CD1c-positive myeloid dendritic cell (primary cell): ENCODE data around the gene ADAM29.
"Not testable (repeated sequence)": the region's sequence is repeated elsewhere in the genome, so short reads cannot be mapped to it uniquely, and the experiment has no call there.

Source experiments
- DNase-seq: peaks from one replicate; pipeline ENCODE4 v3.0.0-alpha.2; 2016; ENCODE audit errors: extremely low spot score

Gene ADAM29

DNA sequence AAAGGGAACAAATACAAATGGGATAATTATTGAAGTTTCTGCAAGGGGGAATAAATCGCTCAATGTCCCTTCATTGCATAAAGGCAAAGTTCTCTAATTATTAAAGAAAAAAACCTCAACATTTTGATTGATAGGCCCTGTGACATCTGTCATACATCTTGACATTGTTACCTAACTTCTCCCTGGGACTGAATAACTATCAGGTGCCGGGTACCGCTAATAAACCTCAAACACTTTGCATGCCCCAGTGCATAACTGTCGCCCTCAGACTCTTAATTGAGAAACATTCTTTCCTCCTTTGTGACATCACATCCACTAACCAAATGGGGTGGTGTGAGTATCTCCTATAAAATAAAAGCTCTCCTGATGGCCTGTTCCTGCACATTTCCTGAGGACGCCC, at the start of gene ADAM29:
ADAM29 (plus strand) TSS at position 301 of the 400 bp plus-strand sequence. CDS start 57,168 bp downstream, outside the sequence.
- DNase-seq: no peak

DNA sequence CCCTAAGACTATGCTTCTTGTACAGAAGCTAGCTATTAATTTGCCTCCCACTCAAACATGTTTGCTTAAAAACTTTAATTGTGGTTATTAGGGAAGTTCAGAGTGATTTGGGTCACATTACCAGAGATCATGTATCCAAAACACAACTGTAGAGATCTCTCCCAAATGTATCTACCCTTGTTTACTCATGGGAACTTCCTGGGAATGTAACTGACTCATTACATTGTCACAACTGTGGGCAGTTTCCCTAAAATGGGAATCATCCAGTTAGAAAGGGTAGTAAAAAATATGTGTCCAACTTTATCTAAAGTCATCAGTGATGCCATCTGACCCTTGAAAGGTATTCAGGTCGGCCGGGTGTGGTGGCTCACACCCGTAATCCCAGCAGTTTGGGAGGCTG, 48.8 kb upstream of the ADAM29 start:
- no peak for DNase-seq

DNA sequence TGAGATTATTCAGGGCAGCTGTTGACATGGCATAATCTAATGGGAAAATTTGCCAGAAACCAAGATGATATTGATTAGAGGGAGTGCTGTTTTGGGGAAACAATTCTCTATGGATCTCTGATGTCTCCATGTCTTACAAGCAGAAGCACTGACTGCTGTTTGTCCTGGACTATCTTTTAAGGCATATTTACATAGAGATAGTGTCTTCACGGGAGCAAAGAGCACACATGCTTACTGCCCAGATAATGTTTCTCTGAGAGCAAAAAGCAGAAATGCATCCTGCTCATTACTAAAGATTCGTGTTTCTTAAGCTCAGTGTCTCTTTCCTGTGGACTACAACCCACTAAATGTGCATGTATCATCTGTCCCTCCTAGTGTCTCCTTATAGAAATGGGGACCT, 47.8 kb upstream of the ADAM29 start:
- no peak for DNase-seq

DNA sequence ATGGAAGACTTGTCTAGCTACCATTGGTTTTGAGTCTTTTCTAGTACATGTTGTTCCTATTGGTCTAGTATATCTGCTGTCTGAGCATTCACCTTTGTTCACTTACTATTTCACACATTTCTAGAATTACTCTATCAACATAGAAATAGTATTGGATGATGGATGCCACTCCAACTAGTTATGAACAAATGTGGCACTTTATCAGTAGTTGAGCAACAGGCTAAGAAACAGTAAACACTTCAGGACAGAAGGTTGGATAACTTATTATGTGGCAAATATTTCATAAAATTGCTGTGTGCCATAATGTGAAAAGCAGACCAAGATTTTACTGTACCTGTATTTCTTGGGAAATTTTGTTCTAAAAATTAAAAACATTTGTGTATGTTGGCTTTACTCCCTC, 46.8 kb upstream of the ADAM29 start:
- DNase-seq: no peak

DNA sequence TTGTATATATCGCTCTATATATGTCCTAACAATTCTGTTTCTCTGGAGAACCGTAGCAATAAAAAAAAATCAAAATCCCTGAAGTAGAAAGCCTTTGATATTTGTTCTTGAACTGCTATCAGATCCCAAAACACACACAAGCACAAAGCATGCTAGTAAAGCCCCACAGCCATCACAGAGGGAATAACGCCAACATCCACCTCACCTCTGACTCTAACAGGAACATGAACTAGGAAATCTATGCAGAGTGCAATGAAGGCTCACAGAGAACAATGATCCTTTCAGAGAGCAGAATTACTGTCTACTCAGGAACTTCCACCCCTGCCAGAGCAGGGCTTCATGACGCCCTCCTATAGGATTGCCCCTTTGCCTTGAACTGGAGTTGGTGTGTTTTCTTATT, 45.0 kb upstream of the ADAM29 start:
- DNase-seq: not testable (repeated sequence)

DNA sequence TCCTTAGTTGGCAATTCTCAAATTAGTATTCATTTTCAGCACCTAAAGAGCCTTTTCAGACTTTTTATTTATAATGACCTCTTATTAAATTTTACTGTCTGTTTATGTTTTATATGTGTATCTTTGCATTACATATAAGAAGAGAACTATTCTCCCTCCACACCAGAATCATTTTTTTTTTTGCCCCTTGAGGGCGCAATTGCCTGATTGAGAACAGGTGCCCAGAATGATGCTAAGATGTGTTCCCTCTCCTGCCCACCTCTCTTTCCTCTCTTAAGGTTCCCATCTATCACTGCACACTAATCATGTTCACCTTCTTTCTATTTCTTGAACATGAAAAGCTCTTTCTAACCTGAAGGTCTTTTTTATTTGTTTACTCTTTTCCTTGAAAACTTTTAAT, 44.2 kb upstream of the ADAM29 start:
- DNase-seq: no peak

DNA sequence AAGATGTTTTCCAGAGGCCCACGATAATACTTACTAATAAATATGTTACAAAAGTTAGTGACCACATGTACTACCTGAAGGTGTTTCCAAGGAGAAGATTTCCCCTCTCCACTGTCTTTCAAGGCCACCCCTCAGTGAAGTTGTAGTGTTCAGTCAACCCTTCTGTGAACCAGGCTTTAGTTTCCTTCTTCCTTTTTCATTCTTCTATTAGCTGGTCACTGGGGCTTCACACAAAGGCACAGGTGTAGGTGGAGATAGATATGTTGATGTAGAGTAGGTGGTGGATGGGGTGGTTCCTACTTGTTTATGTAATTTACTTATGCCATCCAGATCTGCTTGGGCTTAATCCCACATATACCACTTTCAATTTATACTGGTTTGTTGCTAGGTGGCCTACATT, 43.3 kb upstream of the ADAM29 start:
- no peak for DNase-seq

DNA sequence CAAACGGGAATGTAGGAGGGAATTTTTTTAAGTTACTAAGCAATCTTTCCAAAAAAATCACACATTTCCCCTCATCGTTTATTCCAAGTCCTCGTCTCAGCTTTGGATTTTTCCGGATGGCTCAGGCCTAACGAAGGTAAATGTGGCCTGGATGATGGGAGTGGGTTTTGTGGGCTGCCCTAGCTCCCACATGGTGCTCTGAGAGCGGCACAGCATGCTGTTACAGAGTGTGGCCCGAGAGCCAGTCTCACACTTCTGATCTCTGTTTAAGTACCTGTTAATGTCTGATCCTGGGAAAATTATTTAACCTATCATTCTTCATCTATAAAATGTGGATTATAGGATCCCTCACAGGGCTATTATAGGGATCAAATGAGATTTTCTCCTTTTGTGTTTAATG, 38.2 kb upstream of the ADAM29 start:
- no peak for DNase-seq

DNA sequence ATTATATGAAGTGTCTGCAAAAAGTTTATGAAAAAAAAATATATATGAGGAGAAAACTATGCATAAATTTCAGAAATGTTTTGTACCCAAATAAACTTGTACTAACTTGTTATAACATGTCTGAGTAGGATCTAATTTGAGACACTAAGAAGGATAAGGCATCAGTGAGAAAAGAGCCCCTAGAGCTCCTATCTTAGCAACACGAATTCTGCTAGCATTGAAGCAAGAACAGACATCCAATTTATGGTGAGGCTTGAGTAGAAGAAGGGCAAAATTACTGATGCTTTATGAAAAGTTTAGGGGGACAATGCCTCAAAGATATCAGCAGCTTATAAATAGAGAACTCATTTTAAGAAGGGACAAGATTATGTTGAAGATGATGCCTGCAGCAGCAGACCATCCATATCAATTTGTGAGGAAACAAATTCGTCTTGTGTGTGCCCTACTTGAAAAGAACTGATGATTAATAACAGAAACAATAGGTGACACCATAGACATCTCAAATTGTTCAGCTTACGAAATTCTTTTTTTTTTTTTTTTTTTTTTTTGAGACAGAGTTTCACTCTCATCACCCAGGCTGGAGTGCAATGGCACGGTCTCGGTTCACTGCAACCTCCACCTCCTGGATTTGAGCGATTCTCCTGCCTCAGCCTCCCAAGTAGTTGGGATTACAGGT, 35.7 kb upstream of the ADAM29 start:
- DNase-seq: no peak

DNA sequence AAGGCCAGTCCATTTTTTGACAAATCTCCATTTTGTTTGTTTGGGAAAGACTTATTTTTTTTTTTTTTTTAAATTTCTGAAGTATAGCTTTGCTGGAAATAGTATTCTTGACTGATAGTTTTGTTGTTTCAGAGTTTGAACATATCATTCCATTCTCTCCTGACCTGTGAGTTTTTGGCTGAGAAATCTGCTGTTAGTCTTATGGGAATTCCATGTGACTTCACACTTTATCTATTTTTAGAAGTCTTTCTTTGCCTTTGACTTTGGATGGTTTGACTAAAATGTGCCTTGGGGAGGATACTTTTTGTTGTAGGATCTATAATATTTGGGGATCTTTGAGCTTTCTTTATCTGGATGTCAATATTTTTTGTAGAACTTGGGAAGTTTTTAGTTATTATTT, 10.7 kb upstream of the ADAM29 start:
- no peak for DNase-seq

DNA sequence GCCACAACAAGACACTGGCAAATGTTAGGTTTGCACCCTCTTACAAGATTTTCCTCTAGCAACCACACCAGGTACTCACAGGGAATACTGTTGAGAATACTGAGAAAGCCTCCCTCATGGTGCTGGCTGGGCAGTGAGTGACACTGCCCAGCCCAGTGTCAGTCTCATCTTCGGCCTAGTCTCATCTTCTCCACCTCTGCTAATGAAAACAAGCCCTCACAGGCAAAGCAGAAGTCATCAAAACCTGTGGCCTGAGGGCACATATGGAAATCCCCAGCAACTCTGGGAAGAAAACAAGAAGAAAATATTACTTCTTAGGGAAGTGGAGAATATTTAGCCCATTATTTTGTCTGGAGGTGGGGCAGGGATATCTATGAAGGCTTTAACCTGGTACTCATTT, 7.9 kb upstream of the ADAM29 start:
- DNase-seq: no peak

DNA sequence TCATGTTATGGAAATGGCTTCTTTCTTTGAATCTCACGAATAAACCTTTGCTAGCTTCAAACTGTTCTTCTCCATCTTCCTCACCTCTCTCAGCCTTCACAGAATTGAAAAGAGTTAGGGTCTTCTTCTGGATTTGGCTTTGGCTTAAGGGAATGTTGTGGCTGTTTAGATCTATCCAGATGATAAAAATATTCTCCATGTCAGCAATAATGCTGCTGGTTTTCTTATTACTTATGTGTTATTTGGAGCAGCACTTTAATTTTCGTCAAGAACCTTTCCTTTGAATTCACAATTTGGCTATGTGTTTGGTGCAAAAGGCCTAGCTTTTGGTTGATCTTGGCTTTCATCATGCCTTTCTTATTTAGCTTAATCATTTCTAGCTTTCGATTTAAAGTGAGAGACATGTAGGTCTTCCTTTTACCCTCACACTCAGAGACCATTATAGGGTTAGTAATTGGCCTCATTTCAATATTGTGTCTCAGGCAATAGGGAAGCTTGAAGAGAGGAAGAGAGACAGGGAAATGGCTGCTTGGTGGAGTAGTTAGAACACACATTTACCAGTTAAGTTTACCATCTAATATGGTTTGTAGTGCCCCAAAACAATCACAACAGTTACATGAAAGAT, 5.1 kb upstream of the ADAM29 start:
- no peak for DNase-seq

DNA sequence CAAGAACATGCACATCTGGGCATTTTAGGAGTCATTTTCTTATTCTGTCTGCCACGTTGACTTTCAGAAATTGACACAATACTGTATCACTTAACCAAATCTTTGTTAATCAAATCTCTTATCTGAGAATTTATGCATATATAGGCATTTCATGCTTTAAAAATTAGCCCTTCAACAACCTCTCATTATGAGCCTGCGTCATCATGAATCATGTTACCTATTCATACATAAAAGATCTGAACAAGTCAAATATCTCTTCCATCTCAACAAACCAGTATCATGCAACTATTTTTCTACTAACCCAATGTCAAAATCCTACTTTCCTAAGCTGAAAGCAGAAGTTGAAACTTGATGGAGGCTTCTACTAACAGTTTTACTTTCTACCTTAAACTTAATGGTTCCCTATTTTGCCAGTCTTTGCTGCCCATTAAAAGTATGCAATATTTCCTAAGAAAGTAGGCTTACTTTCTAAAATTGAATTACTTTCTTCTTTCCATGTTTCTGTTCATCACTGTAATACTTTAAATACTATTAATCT, 1.8 kb downstream of the ADAM29 start:
- no peak for DNase-seq

DNA sequence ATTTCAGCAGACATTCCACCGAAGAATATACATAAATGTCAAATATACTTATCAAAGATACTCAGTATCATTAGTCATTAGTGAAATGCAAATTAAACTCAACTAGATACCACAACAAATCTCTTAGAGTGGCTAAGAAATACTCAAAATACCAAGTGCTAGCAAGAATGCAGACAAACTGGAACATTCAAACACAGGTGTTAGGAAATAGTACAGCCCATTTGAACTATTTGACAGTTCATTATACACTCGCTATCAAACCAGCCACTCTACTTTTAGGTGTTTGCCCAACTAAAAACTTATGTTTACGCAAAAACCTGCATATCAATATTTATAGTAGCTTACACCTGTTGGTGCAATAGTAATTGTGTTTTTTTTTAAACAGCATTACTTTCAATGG, 8.8 kb downstream of the ADAM29 start:
- no peak for DNase-seq

DNA sequence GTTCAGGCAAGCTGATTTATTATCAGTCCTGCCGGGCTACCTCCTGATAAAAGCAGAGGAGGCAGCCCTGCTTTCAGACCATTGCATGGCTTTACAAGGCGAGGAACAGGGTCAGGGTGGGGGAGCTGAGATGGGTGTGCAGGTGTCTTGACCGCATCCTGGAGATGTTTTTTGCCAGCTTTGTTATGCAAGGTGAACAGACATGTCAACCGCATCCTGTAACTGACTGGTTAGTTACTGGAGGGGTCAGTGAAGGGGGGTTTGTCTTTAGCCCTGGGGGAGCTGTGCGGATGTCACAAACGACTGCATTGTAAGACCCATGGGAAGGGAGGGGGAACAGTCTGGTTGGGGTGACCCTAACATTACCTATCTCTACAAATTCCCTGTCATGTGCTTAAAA, 10.0 kb downstream of the ADAM29 start:
- no peak for DNase-seq

DNA sequence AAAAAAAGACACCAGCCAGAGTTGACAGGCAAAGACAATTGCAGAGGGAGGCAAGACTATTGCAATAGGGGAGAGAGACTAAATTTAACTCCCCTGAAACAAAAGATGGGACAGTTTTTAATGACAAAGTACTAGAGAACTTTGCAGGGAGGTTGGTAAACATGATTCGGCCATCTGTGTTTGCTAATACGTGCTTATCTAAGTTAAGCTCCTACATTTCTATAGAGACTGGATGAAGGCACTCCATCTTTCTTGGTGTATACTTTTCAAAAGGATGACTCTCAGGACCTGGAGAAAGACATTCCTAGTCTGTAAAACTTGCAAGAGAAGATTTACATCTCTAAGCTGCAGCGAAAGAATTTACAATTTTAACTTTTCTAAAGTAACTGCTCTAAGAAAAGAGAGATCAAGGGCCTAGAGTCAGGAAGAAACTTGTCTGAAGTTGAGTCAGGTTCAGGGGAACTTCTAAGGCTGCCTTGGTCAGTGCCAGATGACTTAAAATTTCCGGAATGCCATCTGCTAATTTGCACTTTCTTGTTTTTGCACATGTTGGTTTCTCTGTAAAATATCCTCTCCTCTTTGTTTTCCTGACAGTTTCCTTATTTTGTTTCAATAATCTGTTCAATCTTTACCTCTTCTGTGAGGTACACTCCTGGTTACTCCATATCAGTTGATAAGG, 10.6 kb downstream of the ADAM29 start:
- no peak for DNase-seq

DNA sequence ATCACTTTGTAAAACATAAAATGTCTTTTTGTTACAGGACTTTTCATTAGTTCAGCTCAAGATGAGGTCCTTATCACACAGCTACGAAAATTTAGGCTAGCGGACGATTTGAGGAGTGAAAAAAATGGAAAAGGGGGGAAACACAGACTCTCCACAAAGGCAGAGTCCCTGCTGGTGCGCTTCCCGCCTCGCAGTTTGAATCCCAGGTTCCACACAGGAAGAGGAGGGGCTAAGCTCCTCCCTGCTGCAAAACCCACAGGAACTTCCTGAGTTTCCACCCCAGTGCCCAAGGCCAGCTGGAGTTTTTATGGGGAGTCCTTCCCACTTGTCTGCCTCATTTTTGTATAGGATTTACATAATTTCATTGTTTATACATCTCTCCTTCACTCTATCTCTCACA, 11.2 kb downstream of the ADAM29 start:
- DNase-seq: no peak

DNA sequence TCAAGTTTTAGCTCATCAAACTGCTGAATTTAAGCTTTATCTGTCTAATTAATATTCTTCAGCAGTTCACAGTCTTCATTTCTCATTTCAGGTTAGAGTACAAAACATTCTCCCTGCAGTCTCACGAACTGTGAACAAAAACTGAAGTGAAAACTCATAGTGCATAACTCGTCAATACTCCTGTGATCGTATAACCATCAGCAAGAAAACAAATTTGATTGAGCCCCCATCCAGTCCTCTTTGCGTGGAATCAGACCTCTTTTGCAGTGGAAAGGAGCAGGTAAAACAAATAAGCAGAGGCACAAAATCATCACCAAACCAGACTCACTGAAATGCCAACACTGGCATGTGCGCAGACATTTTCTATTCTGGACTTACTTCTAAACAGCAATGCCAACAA, 12.7 kb downstream of the ADAM29 start:
- no peak for DNase-seq

DNA sequence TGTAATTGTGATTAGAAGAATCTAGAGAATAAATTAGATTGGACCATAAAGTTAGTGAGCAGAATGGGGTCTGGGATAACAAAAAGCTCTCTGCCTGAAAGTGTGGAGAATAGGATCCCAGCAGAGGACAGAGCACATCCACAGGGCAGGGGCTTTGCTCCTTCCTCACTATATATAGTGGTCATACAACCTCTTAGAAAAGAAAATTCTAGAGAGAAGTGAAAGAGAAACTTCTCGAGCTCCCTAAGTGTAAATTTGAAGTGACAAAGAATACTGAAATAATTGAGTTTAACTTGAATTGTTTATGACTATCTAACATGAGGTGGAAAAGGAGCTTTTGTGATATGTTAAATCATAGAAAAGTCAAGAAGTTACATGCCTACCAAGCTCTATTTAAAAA, 14.9 kb downstream of the ADAM29 start:
- no peak for DNase-seq

DNA sequence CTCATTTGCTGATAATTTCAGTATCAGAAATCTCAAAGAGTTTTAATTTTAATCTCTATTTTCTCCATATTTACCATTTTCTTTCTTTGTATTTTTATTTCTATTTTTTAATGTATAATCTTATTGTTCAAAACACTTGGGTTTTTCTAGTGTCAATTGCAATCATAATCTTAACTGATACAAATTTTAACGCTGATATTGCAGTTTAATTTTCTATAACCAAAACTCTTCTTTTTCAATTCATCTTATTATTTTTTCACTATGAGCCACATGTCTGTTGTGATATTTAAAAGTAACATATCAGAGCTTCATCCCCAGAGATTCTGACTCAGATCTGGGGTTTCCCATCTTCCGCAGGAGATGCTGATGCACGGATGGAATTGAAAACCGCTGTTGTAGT, 16.2 kb downstream of the ADAM29 start:
- no peak for DNase-seq

DNA sequence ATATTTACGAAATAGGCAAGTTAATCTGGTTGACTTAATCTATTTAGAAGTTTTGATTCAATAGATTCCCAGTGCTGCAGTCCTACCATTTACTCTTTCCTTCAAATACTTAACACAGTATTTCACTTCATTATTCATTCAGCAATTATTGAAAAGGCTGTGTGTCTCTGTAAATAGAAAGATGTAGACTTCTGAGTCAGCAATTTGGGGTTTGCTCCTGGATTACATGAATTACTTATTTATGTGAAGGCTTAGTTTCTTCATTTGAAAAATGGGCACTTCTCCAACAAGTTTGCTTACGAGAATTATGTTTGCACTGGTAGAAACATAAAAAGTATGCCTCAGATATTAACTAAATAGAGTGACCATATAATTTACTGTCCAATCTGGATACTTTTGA, 17.4 kb downstream of the ADAM29 start:
- no peak for DNase-seq

DNA sequence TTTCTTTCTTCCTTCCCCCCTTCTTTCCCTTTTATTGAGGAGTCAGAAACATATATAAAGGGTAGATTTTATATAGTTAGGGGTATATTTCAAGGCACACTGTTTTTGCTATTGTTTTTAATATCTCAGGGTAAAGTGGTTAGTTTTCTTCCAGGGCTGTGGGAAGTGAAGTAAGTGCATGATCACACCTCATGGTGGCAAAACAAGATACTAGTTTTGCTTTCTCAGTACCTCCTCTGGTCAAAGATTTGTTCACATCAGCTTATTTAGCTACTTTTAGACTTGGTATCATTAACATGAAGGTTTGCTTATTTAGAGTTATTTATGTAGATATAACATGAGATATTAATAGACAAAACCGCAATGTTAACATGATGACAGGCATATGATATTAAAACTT, 21.8 kb downstream of the ADAM29 start:
- no peak for DNase-seq

DNA sequence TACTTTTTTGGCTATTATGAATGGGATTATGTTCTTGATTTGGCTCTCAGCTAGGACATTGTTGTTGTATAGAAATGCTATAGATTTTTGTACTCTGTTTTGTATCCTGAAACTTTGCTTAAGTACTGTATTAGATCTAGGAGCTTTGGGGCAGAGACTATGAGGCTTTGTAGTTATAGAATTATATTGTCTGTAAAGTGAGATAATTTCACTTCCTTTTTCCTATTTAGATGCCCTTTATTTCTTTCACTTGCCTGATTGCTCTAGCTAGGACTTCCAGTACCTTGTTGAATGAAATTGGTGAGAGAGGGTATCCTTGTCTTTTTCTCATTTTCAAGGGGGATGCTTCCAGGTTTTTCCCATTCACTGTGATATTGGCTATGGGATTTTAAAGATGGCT, 28.1 kb downstream of the ADAM29 start:
- DNase-seq: no peak
